B cell (primary cell): Measurements from ENCODE around the gene TRIM29. TPM values are rescaled to one million over a fixed set of nuclear protein-coding genes. Genes with fewer than 3 reads are reported as not detected.

Experiments used
- ATAC-seq: fragments of 200-7000 bp; cut with Tn5 transposase; one replicate; pipeline ENCODE4 v1.10.0; 2021; ENCODE audit warnings: low read depth, mild to moderate bottlenecking, moderate number of reproducible peaks, moderate library complexity
- CTCF ChIA-PET: fragments of 350-600 bp; sonication (Branson Sonifier 250); formaldehyde crosslinking; loops from one replicate; lab custom pipeline; 2021; ENCODE audit warnings: antibody characterized with exemption, inconsistent platforms; lab: Charles Lee
- POLR2A ChIA-PET: fragments of 350-600 bp; sonication (Branson Sonifier 250); formaldehyde crosslinking; loops from one replicate; lab custom pipeline; 2021; ENCODE audit warnings: antibody characterized with exemption; lab: Charles Lee
- DNase-seq: peaks from one replicate; pipeline ENCODE4 v3.0.0; 2013
- H2AFZ ChIP-seq: 2 replicates; pipeline ENCODE4 v1.6.1; 2012; ENCODE audit warnings: mild to moderate bottlenecking, low read depth, low read length; ENCODE audit not compliant: insufficient read depth, poor library complexity, severe bottlenecking
- H3K27ac ChIP-seq, 2 donors: 1 replicate in 1 of 2; 2 replicates in 1 of 2; pipeline ENCODE4 v1.5.1; 2012 to 2013; ENCODE audit warnings: low read length in 2 of 2, mild to moderate bottlenecking in 2 of 2, moderate library complexity in 1 of 2
- H3K27me3 ChIP-seq, 4 experiments: fragments of 200-600 bp in 1 of 4; sonication (generic) in 1 of 4; replicated peaks in 1 of 4; 1 replicate in 2 of 4; 2 replicates in 2 of 4; pipeline versions ENCODE4 v1.6.1 to v1.7.0; 2013 to 2016; ENCODE audit warnings: low read length in 3 of 4, mild to moderate bottlenecking in 2 of 4, mixed read lengths in 1 of 4, moderate library complexity in 1 of 4; ENCODE audit not compliant: insufficient read depth in 4 of 4, control insufficient read depth in 3 of 4; ENCODE audit errors: control extremely low read depth in 1 of 4
- H3K36me3 ChIP-seq, 2 experiments: replicated peaks in 1 of 2; 1 replicate in 1 of 2; 2 replicates in 1 of 2; pipeline versions ENCODE4 v1.6.1 to v1.7.1; 2013; ENCODE audit warnings: low read length in 1 of 2; ENCODE audit not compliant: insufficient read depth in 2 of 2, control insufficient read depth in 1 of 2; ENCODE audit errors: control extremely low read depth in 1 of 2, extremely low read depth in 1 of 2
- H3K4me1 ChIP-seq, 2 donors: fragments of 200-600 bp in 1 of 2; sonication (generic) in 1 of 2; 1 replicate in 1 of 2; 2 replicates in 1 of 2; pipeline versions ENCODE4 v1.5.1 to v1.6.1; 2013 to 2017; ENCODE audit warnings: low read length in 2 of 2; ENCODE audit not compliant: control insufficient read depth in 2 of 2, insufficient read depth in 2 of 2
- H3K4me2 ChIP-seq: replicated peaks from 2 replicates; pipeline ENCODE3; 2012; ENCODE audit warnings: mild to moderate bottlenecking, low read depth, low read length; ENCODE audit not compliant: poor library complexity, severe bottlenecking
- H3K4me3 ChIP-seq, 5 experiments: fragments of 200-600 bp in 1 of 5; sonication (generic) in 1 of 5; 1 replicate in 3 of 5; 2 replicates in 2 of 5; pipeline versions ENCODE4 v1.5.1 to v1.7.0; 2011 to 2016; ENCODE audit warnings: low read length in 4 of 5, mild to moderate bottlenecking in 4 of 5, low read depth in 2 of 5, control low read depth in 1 of 5, moderate library complexity in 1 of 5; ENCODE audit not compliant: insufficient read depth in 1 of 5; ENCODE audit errors: control extremely low read depth in 1 of 5, extremely low read depth in 1 of 5
- H3K79me2 ChIP-seq: fragments of 200-600 bp; sonication (generic); one replicate; pipeline ENCODE4 v1.6.0; 2016; ENCODE audit warnings: low read length; ENCODE audit not compliant: control insufficient read depth, insufficient read depth
- H3K9ac ChIP-seq: fragments of 200-600 bp; sonication (generic); 2 replicates; pipeline ENCODE4 v1.6.1; 2017; ENCODE audit warnings: mild to moderate bottlenecking, low read length, moderate library complexity
- H3K9me3 ChIP-seq, 3 donors: one replicate each; pipeline versions ENCODE4 v1.6.1 to v1.7.1; 2013; ENCODE audit warnings: low read length in 2 of 3; ENCODE audit not compliant: control insufficient read depth in 2 of 3, insufficient read depth in 1 of 3; ENCODE audit errors: control extremely low read depth in 1 of 3
- H4K20me1 ChIP-seq: 2 replicates; pipeline ENCODE4 v1.6.0; 2012; ENCODE audit warnings: mild to moderate bottlenecking, low read length; ENCODE audit not compliant: insufficient read depth, control insufficient read depth, poor library complexity, severe bottlenecking
- H3K27ac Mint-ChIP-seq: one replicate; pipeline ENCODE4 v1.8.0; 2021; ENCODE audit warnings: mixed read lengths
- H3K27me3 Mint-ChIP-seq: one replicate; pipeline ENCODE4 v1.8.0; 2021; ENCODE audit warnings: mixed read lengths
- H3K4me1 Mint-ChIP-seq: one replicate; pipeline ENCODE4 v1.8.0; 2021; ENCODE audit warnings: mixed read lengths
- H3K4me3 Mint-ChIP-seq: one replicate; pipeline ENCODE4 v1.8.0; 2021; ENCODE audit warnings: mixed read lengths
- H3K9me3 Mint-ChIP-seq: one replicate; pipeline ENCODE4 v1.8.0; 2022; ENCODE audit warnings: mixed read lengths; ENCODE audit not compliant: insufficient read depth
- CTCF ChIP-seq: fragments of 200-600 bp; IDR thresholded peaks from one replicate; pipeline ENCODE4 v1.8.0; 2022; ENCODE audit warnings: antibody characterized with exemption, mild to moderate bottlenecking
- EZH2 ChIP-seq: IDR thresholded peaks from 2 replicates; pipeline ENCODE4 v1.6.1; 2012; ENCODE audit warnings: borderline replicate concordance, low read depth, mild to moderate bottlenecking, moderate library complexity, low read length; ENCODE audit not compliant: insufficient read depth, poor library complexity, severe bottlenecking
- WGBS: methylation state at CpG from one replicate; pipeline ENCODE4 v1.1.5; 2013; ENCODE audit warnings: missing lambda C conversion rate; ENCODE audit not compliant: insufficient coverage; 5-methylcytosine and 5-hydroxymethylcytosine counted together
- intact Hi-C: fragments of 100-400 bp; cut with micrococcal nuclease; formaldehyde crosslinking; loops from one replicate; pipeline ENCODE4 v1.10.0; 2022
- polyA minus RNA-seq: library from RNA; depleted of rRNA, polyadenylated mRNA; stranded (reverse); fragments of >200 nt; gene quantifications from 2 replicates; pipeline ENCODE4 v1.2.3, GENCODE V29; 2012
- polyA plus RNA-seq: library from polyadenylated mRNA; depleted of rRNA; stranded (reverse); fragments of >200 nt; gene quantifications from 2 replicates; pipeline ENCODE4 v1.2.3, GENCODE V29; 2012
- total RNA-seq, 2 donors: library from RNA; stranded (reverse); fragments of 120-200 nt in 1 of 2; gene quantifications; 1 replicate in 1 of 2; 2 replicates in 1 of 2; pipeline versions ENCODE4 v1.2.3 to v1.2.4, GENCODE V29; 2013 to 2022

Gene TRIM29
- total RNA-seq (not detected in 2 replicates), polyA plus RNA-seq (not detected in 2 replicates), polyA minus RNA-seq (not detected in 2 replicates)
- total RNA-seq (2013) = not detected

- Histone ChIP-seq H3K9me3 (peaks cover 0 to 2% (median 0%) of the 10 kb centered on the region in 3 donors), H3K27ac (no peak within 1 kb of the TSS), H3K36me3 (no peaks in the 10 kb centered on the region), H2AFZ (no peak within 1 kb of the TSS), H3K9ac (no peak within 1 kb of the TSS), H3K4me3 (no peak within 1 kb of the TSS), H3K27me3 (peaks cover 0 to 6% (median 0%) of the 10 kb centered on the region in 4 experiments), H3K4me2 (no peak within 1 kb of the TSS), H4K20me1 (no peaks in the 10 kb centered on the region), H3K79me2 (no peaks in the 10 kb centered on the region), H3K4me1 (no peaks in the 10 kb centered on the region)
- H3K27me3 Mint-ChIP-seq = no peaks in the 10 kb centered on the region
- H3K4me1 Mint-ChIP-seq = no peaks in the 10 kb centered on the region
- no peak within 1 kb of the TSS for H3K4me3 Mint-ChIP-seq
- DNase-seq = no peak
- 91% methylated on average over 34 of the region's 41 CpGs for WGBS
- CTCF ChIA-PET = no interaction called here
- ATAC-seq = no peak
- H3K27ac Mint-ChIP-seq = no peak within 1 kb of the TSS
- intact Hi-C loops = no loop called here
- no peak for TF ChIP-seq EZH2
- no peak for TF ChIP-seq CTCF
- POLR2A ChIA-PET = no interaction called here
- H3K9me3 Mint-ChIP-seq = no peaks in the 10 kb centered on the region
Observed at GRCh38 chr11:120137611-120138521, at the start of gene TRIM29. TSS of gene TRIM29 (minus strand) at chr11:120138113. CDS start at chr11:120138031, 82 bp downstream.
